Sigmoid colon (tissue), 7 donors: ENCODE data around the gene TTC9C. TPM values are rescaled to one million over a fixed set of nuclear protein-coding genes. Genes with fewer than 3 reads are reported as not detected.
A peak's percentile ranks its signal among the peaks of the same experiment; 100 is the strongest.

ENCODE experiments used
- DNase-seq: peaks from one replicate; pipeline ENCODE4 v3.0.0-alpha.2; 2019
- H3K27ac ChIP-seq, 4 donors: fragments of 200-600 bp; sonication (generic); one replicate each; pipeline ENCODE4 v1.5.1; 2016 to 2019; ENCODE audit warnings: mild to moderate bottlenecking in 1 of 4
- H3K27me3 ChIP-seq, 3 donors: fragments of 200-600 bp; sonication (generic); one replicate each; pipeline ENCODE4 v1.5.1; 2019; ENCODE audit warnings: mild to moderate bottlenecking in 1 of 3
- H3K36me3 ChIP-seq, 4 donors: fragments of 200-600 bp; sonication (generic); one replicate each; pipeline ENCODE4 v1.5.1; 2016 to 2019
- H3K4me1 ChIP-seq, 4 donors: fragments of 200-600 bp; sonication (generic); one replicate each; pipeline ENCODE4 v1.5.1; 2017 to 2019
- H3K4me3 ChIP-seq, 4 donors: fragments of 200-600 bp; sonication (generic); one replicate each; pipeline ENCODE4 v1.5.1; 2017 to 2019; ENCODE audit warnings: mild to moderate bottlenecking in 2 of 4, moderate library complexity in 1 of 4
- H3K9me3 ChIP-seq, 4 donors: fragments of 200-600 bp in 3 of 4; sonication (generic) in 3 of 4; one replicate each; pipeline versions ENCODE4 v1.5.1 to v1.6.1; 2013 to 2019
- CTCF ChIP-seq, 4 experiments: fragments of 450-650 bp in 3 of 4; fragments of 200-600 bp in 1 of 4; IDR thresholded peaks; one replicate each; pipeline ENCODE4 v1.5.1; 2016 to 2019; ENCODE audit warnings: antibody characterized with exemption in 4 of 4, mild to moderate bottlenecking in 3 of 4, moderate library complexity in 2 of 4
- EP300 ChIP-seq, 4 donors: sonication (generic); formaldehyde crosslinking; IDR thresholded peaks; one replicate each; pipeline ENCODE4 v1.6.1; 2017; ENCODE audit warnings: antibody characterized with exemption in 4 of 4
- POLR2A ChIP-seq, 2 donors: fragments of 450-650 bp; IDR thresholded peaks; one replicate each; pipeline ENCODE4 v1.6.1; 2016; ENCODE audit warnings: antibody characterized with exemption in 2 of 2, mild to moderate bottlenecking in 2 of 2, moderate library complexity in 2 of 2
- POLR2AphosphoS5 ChIP-seq, 4 donors: sonication (generic); formaldehyde crosslinking; IDR thresholded peaks; one replicate each; pipeline ENCODE4 v1.6.1; 2017; ENCODE audit warnings: antibody characterized with exemption in 4 of 4
- WGBS, 2 donors: extraction: QIAGEN DNeasy Blood & Tissue Kit; methylation state at CpG; one replicate each; pipeline ENCODE4 v1.1.7; 2013; 5-methylcytosine and 5-hydroxymethylcytosine counted together
- intact Hi-C: fragments of 100-400 bp; cut with DNase I; formaldehyde crosslinking; loops from one replicate; pipeline ENCODE4 v1.15.1; 2023
- polyA plus RNA-seq, 3 donors: library from polyadenylated mRNA; stranded (reverse); fragments of 200-250 nt; gene quantifications; one replicate each; pipeline ENCODE4 v1.2.3, GENCODE V29; 2013
- total RNA-seq, 4 donors: library from RNA; depleted of rRNA; stranded (reverse); fragments of >200 nt; gene quantifications; one replicate each; pipeline ENCODE4 v1.1.0, GENCODE V29; 2016
- donor health status: healthy with polysubstance abuse.
- donor health status: Bipolar disorder and iron deficiency.
- donor health status: healthy.

TTC9C gene
- total and polyA plus RNA-seq, 7 donors: 21.9 to 39.9 (median 27.6) TPM

- intact Hi-C loops: no loop called here
- Histone ChIP-seq H3K36me3 (peaks cover 72 to 99% (median 82%) of the 10 kb centered on the region in 4 donors), H3K27me3 (no peaks in the 10 kb centered on the region), H3K4me3 (no peak overlapping the region), H3K4me1 (no peaks in the 10 kb centered on the region), H3K9me3 (no peaks in the 10 kb centered on the region), H3K27ac (no peak overlapping the region)
- TF ChIP-seq CTCF (IDR thresholded peaks at IDR 0.05) (no peak), POLR2A (IDR thresholded peaks at IDR 0.05) (no peak), POLR2AphosphoS5 (IDR thresholded peaks at IDR 0.05) (no peak), EP300 (IDR thresholded peaks at IDR 0.05) (no peak)
- no peak for DNase-seq
- WGBS, 2 donors: 80 to 86% methylated on average over 5 of the region's 5 CpGs
Measured at GRCh38 chr11:62716206-62716605, 12.1 kb upstream of the TTC9C start.

GRCh38 chr11:62716816-62717215 is 11.5 kb upstream of the TTC9C start:
- intact Hi-C loops: no loop called here
- no peak for DNase-seq
- no peak for TF ChIP-seq CTCF (IDR thresholded peaks at IDR 0.05)
- no peak for TF ChIP-seq EP300 (IDR thresholded peaks at IDR 0.05)
- no peak for TF ChIP-seq POLR2AphosphoS5 (IDR thresholded peaks at IDR 0.05)
- TF ChIP-seq POLR2A (IDR thresholded peaks at IDR 0.05): no peak

DNA sequence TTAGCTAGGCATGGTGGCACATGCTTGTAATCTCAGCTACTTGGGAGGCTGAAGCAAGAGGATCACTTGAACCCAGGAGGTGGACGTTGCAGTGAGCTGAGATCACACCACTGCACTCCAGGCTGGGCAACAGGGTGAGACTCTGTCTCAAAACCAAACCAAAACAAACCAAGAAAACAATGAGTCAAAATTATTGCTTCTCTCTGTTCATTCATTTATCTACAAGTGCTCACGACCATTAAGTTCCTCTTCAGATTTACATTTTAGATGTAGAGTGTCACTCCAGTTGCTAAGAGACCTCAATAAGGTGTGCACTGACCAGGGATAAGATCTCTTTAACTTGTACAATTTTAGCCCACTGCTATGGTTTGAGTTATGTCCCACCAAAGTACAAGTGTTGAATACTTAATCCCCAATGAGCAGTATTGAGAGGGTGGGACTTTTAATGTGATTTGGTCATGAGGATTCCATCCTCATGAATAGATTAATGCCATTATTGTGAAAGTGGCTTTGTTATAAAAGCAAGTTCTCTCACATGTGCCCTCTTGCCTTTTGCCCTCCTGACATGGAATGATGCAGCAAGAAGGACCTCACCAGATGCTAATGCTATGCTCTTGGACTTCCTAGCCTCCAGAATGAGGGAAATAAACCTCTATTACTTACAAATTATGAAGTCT is 8.8 kb upstream of the TTC9C start:
- H3K4me3 ChIP-seq: no peak overlapping the region
- no peak for TF ChIP-seq EP300 (IDR thresholded peaks at IDR 0.05)
- no peak for TF ChIP-seq POLR2A (IDR thresholded peaks at IDR 0.05)
- TF ChIP-seq CTCF (IDR thresholded peaks at IDR 0.05): no peak
- no peak for TF ChIP-seq POLR2AphosphoS5 (IDR thresholded peaks at IDR 0.05)
- no peak overlapping the region for H3K27ac ChIP-seq
- no peaks in the 10 kb centered on the region for H3K9me3 ChIP-seq
- DNase-seq: no peak
- peaks cover 84 to 99% (median 92%) of the 10 kb centered on the region in 4 donors for H3K36me3 ChIP-seq
- intact Hi-C loops: no loop called here
- 77 to 81% methylated on average over 2 of the region's 2 CpGs for WGBS, 2 donors
- no peaks in the 10 kb centered on the region for H3K27me3 ChIP-seq
- H3K4me1 ChIP-seq: peaks cover 0 to 18% (median 14%) of the 10 kb centered on the region in 4 donors

More at GRCh38 chr11:62716816-62717215, 11.5 kb upstream of the TTC9C start:
- Histone ChIP-seq H3K4me1 (peaks cover 0 to 3% (median 0%) of the 10 kb centered on the region in 4 donors), H3K27ac (no peak overlapping the region), H3K4me3 (no peak overlapping the region), H3K36me3 (peaks cover 78 to 99% (median 84%) of the 10 kb centered on the region in 4 donors), H3K27me3 (no peaks in the 10 kb centered on the region), H3K9me3 (no peaks in the 10 kb centered on the region)
- WGBS, 2 donors: 90 to 96% methylated on average over 11 of the region's 11 CpGs

DNA sequence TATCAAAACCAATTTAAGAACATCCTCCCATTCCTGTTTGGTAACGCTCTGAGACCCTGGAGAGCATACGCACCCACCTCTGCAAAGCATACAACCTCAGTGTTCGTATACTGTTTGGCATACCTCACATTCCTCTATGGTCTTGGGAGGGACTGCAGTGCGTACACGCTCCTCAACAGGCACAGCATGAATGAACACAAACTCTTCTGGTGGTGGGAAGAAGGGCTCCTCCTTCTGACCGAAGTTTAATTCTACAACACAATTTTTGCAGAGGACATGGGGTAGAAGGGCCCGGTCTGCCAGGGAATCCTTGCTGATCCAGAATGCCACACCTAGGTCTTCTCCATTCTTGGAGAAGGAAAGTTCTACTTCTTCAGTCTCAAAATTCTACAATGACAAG is 6.3 kb upstream of the TTC9C start:
- Histone ChIP-seq H3K4me1 (peaks cover 0 to 38% (median 31%) of the 10 kb centered on the region in 4 donors), H3K27ac (no peak overlapping the region), H3K4me3 (no peak overlapping the region), H3K36me3 (peaks cover 59 to 73% (median 67%) of the 10 kb centered on the region in 4 donors), H3K9me3 (no peaks in the 10 kb centered on the region), H3K27me3 (no peaks in the 10 kb centered on the region)
- WGBS, 2 donors: 75 to 83% methylated on average over 7 of the region's 7 CpGs
- TF ChIP-seq POLR2AphosphoS5 (IDR thresholded peaks at IDR 0.05) (no peak), CTCF (IDR thresholded peaks at IDR 0.05) (no peak), EP300 (IDR thresholded peaks at IDR 0.05) (no peak), POLR2A (IDR thresholded peaks at IDR 0.05) (no peak)
- intact Hi-C loops: no loop called here
- peak; percentile 20 for DNase-seq
